GM10248 (cell line): ENCODE measurements around the gene SFPQ.

Experiments used
- CTCF ChIA-PET: fragments of 300-600 bp; sonication (Branson Sonifier 250); formaldehyde crosslinking; extraction: SDS; loops from one replicate; lab custom pipeline; 2021; ENCODE audit warnings: antibody characterized with exemption; lab: Yijun Ruan, JAX
- POLR2A ChIA-PET: fragments of 350-650 bp; sonication (Branson Sonifier 250); formaldehyde crosslinking; extraction: SDS; loops from one replicate; lab custom pipeline; 2020; ENCODE audit warnings: antibody characterized with exemption; lab: Yijun Ruan, JAX
- DNase-seq: peaks from one replicate; pipeline ENCODE4 v3.0.0; 2012; ENCODE audit errors: extremely low spot score
- TF ChIP-seq, protein P1 (sequence below): IDR thresholded peaks from 2 replicates; pipeline ENCODE4 v1.5.1; 2012; ENCODE audit warnings: mild to moderate bottlenecking, low read depth; ENCODE audit errors: extremely low read depth, missing control alignments, control extremely low read depth

SFPQ gene

DNA sequence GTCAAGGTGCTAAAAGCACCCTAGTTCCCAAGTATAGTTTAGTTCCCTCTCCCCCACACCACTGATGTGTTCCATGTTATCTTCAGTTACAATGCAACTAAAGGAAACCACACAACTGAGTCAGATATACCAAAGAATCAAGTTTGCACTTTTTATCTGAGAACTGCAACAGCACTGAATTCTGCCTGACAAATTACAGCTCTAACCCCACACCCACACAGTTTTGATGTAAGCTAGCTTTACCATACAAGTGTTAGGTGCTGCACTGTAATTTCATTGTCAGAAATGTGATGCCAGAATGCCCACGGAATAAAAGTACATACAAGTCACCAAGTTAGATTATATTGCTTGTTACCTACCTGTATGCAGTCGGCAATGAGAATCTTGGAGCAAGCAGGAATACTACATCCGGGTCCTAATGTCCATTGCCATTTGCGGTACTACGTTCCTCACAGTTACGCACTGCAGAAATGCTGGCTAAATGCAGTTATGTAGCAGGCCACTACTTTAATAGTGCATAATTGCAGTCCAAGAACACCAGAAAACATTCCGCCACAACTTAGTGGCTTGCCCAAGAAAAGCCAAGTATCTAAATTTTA is 12.1 kb downstream of the SFPQ start:
- TF ChIP-seq, protein P1, sequence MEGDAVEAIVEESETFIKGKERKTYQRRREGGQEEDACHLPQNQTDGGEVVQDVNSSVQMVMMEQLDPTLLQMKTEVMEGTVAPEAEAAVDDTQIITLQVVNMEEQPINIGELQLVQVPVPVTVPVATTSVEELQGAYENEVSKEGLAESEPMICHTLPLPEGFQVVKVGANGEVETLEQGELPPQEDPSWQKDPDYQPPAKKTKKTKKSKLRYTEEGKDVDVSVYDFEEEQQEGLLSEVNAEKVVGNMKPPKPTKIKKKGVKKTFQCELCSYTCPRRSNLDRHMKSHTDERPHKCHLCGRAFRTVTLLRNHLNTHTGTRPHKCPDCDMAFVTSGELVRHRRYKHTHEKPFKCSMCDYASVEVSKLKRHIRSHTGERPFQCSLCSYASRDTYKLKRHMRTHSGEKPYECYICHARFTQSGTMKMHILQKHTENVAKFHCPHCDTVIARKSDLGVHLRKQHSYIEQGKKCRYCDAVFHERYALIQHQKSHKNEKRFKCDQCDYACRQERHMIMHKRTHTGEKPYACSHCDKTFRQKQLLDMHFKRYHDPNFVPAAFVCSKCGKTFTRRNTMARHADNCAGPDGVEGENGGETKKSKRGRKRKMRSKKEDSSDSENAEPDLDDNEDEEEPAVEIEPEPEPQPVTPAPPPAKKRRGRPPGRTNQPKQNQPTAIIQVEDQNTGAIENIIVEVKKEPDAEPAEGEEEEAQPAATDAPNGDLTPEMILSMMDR = no peak
- no peak for DNase-seq
- CTCF ChIA-PET = interaction anchor here (1.4 kb wide), 1 partner anchor 10 kb away, joined by 3 read pairs; no protein-coding TSS in a partner anchor
- POLR2A ChIA-PET = interaction anchor here (0.8 to 1.5 kb wide), 3 partner anchors 9 to 12 kb away, joined by 3 to 5 read pairs (median 4); partner anchors contain the start of gene SFPQ

DNA sequence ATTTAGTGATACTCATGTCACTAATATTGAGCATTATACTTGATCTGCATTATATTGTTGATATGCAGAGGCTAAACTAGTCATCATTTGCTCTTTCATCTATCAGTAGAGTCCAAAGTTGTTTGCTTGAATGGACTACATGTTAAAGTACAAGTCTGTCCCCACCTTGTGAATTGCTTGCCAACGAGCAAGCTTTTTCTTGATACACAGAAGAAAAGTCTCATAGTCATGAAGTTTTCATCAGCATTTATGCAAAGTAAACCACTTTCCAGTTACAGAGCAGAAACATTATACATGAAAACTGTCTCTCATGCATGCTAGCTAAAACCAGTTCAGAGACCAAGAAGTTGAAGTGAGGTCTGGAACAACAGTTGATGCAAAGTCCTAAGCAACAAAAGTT is 13.0 kb downstream of the SFPQ start:
- no peak for DNase-seq
- TF ChIP-seq, protein P1 = no peak
- ChIA-PET POLR2A (interaction anchor here (0.8 to 1.5 kb wide), 2 partner anchors 10 to 13 kb away, joined by 3 to 5 read pairs; partner anchors contain the start of gene SFPQ), CTCF (interaction anchor here (1.3 kb wide), 1 partner anchor 22 kb away, joined by 3 read pairs; no protein-coding TSS in a partner anchor)

DNA sequence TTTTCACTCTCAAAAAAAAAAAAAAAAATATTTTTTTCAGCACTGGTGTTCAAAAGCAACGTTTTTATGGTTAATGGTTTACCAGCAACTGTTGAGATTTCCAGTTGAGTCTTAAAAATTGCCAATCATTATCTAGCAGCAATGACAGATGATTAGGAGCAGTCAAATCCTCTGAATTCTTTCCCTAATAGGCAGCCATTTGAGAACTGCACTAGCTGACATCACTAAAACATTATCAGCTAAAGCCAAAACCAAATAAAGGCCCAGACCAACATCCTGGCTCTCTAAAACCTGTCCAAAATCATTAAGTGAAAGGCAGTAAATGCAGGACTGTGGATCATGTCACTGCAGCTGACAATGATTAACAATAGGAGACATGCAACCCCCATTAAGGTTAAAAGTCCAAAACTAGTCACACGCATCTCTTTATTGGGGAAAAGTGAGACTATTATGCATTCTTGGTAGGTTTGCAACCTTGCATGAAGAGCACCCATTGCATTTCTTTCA is 14.0 kb downstream of the SFPQ start:
- POLR2A ChIA-PET = no interaction called here
- DNase-seq = no peak
- TF ChIP-seq, protein P1 = no peak
- CTCF ChIA-PET = interaction anchor here (1.3 kb wide), 1 partner anchor 23 kb away, joined by 3 read pairs; no protein-coding TSS in a partner anchor

DNA sequence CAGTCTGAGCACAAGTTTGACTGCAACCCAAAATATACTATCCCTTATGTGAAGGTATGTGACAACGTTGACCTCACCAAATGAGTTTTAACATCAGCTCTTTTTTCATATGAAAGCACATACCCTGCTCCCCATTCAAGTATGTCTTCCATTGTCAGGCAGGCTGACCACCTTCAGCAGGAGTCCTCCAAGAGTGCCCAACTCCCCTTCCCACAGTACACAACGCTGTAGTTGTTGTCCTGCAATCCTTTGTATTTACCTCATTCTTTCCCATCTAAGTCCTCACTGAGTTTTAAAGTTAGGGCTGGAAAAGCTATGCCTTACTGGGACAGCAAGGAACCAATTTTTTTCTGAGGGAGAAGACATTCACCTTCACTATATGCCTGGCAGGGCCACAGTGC is 14.7 kb downstream of the SFPQ start:
- DNase-seq = no peak
- ChIA-PET CTCF (no interaction called here), POLR2A (interaction anchor here (0.7 kb wide), 1 partner anchor 13 kb away, joined by 3 read pairs; no protein-coding TSS in a partner anchor)
- TF ChIP-seq, protein P1 = no peak

DNA sequence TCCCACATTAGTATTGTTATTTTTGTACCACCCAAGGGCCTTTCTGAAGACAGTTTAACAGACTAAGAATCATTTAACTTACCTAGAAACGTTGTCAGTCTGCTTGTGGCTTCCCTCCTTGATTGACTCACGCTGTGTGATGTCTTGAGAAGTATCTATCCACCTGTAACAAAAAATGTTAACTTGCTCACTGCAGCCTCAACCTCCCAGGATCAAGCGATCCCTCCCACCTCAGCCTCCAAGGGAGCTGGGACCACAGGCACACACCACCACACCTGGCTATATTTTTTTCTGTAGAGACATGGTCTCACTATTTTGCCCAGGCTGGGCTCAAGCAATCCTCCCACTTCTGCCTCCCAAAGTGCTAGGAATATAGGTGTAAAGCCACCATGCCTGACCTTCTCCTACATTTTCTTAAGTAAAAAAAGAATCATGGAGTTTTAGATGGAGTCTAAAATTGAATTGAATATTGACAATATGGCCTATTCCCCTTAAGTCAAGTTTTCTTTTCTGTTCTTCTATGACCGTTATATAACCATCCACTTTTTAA is 15.6 kb downstream of the SFPQ start:
- ChIA-PET POLR2A (no interaction called here), CTCF (no interaction called here)

DNA sequence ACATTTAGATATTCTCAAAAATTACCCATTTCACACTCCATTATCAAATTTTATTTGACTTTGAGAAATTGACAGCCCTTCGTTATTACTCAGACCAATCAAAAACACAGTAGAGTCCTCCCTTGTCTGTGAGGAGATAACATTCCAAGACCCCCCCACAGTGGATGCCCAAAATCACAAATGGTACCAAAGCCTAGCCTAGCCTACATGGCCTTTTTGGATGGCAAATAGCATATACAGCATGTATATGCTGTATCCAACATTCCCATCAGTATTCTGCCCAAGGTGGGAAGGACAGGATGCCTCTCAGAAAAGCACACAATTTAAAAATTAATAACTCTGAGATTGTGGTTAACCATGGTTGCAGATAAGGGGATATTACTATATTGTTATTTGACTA is 17.3 kb downstream of the SFPQ start:
- no peak for DNase-seq
- ChIA-PET POLR2A (no interaction called here), CTCF (no interaction called here)
- TF ChIP-seq, protein P1 = no peak

More for the DNA sequence above, 15.6 kb downstream of the SFPQ start:
- TF ChIP-seq, protein P1 = no peak
- DNase-seq = no peak
